HepG2 (cell line): Measurements from ENCODE around the gene MUC15. TPM values are rescaled to one million over a fixed set of nuclear protein-coding genes. Genes with fewer than 3 reads are reported as not detected.

Source experiments
- AGO2 ChIP-seq: fragments of 200-400 bp; formaldehyde crosslinking; optimal IDR thresholded peaks from 2 replicates; pipeline ENCODE3; 2017; ENCODE audit warnings: mild to moderate bottlenecking, low read depth, low read length, moderate library complexity
- ARID4A ChIP-seq: sonication (generic); formaldehyde crosslinking; IDR thresholded peaks from 2 replicates; pipeline ENCODE4 v1.5.0; 2020; ENCODE audit warnings: mild to moderate bottlenecking, missing genetic modification reagents, borderline replicate concordance
- BCLAF1 ChIP-seq: fragments of 450-650 bp; IDR thresholded peaks from 2 replicates; pipeline ENCODE4 v1.6.1; 2017; ENCODE audit warnings: mild to moderate bottlenecking
- ELF4 ChIP-seq: sonication (generic); formaldehyde crosslinking; IDR thresholded peaks from 2 replicates; pipeline ENCODE4 v1.5.0; 2020; ENCODE audit warnings: missing genetic modification reagents, mild to moderate bottlenecking, moderate library complexity, borderline replicate concordance
- GRHL1 ChIP-seq: sonication (generic); formaldehyde crosslinking; conservative IDR thresholded peaks from 2 replicates; pipeline ENCODE4 v1.8.0; 2022; ENCODE audit warnings: missing genetic modification reagents
- REST ChIP-seq, 2 experiments: IDR thresholded peaks; 2 replicates each; pipeline ENCODE4 v1.6.1; 2011 to 2012; ENCODE audit warnings: low read length in 2 of 2, borderline replicate concordance in 1 of 2, low read depth in 1 of 2, mild to moderate bottlenecking in 1 of 2, moderate library complexity in 1 of 2
- ZNF3 ChIP-seq: IDR thresholded peaks from 2 replicates; pipeline ENCODE4 v1.7.0; 2017; ENCODE audit warnings: inconsistent platforms
- ZNF354B ChIP-seq: sonication (generic); formaldehyde crosslinking; IDR thresholded peaks from 2 replicates; pipeline ENCODE4 v1.8.0; 2022; ENCODE audit warnings: mild to moderate bottlenecking, missing genetic modification reagents
- ZNF430 ChIP-seq: sonication (generic); formaldehyde crosslinking; IDR thresholded peaks from 2 replicates; pipeline ENCODE4 v1.9.0; 2021; ENCODE audit warnings: mild to moderate bottlenecking, missing genetic modification reagents
- ZNF563 ChIP-seq: sonication (generic); formaldehyde crosslinking; IDR thresholded peaks from 2 replicates; pipeline ENCODE4 v1.8.0; 2022; ENCODE audit warnings: mild to moderate bottlenecking, moderate library complexity, missing genetic modification reagents
- polyA plus RNA-seq, 8 experiments: library from polyadenylated mRNA; depleted of rRNA in 3 of 8; stranded (reverse) in 7 of 8; unstranded in 1 of 8; fragments of >200 nt; fragmentation: Illumina TruSeq in 4 of 8; extraction: Trizol in 4 of 8; gene quantifications; 2 replicates each; pipeline versions ENCODE4 v1.2.1 to v1.2.3, GENCODE V29; 2011 to 2016; ENCODE audit warnings: low read depth in 4 of 8, missing spikeins in 1 of 8, mixed read lengths in 1 of 8; ENCODE audit not compliant: insufficient read depth in 1 of 8
- total RNA-seq, 5 experiments: library from RNA; depleted of rRNA; stranded (reverse); fragments of >200 nt; fragmentation: Illumina TruSeq; extraction: Trizol; gene quantifications; 2 replicates each; pipeline ENCODE4 v1.2.3, GENCODE V29; 2016; ENCODE audit warnings: low read depth in 1 of 5
- TF ChIP-seq, protein P1 (sequence below): IDR thresholded peaks from 2 replicates; pipeline ENCODE4 v1.6.1; 2018; ENCODE audit warnings: missing genetic modification reagents

MUC15 gene
- total and polyA plus RNA-seq, 2 of the 13 experiments (the other 11 are each of a cell fraction or from before 2014, with no cell fraction given), result 4.5 to 18.0 TPM

GRCh38 chr11:26553182-26553581, 18.9 kb downstream of the MUC15 start (continued):
- TF ChIP-seq BCLAF1 (no peak), ELF4 (CRISPR knock-in tag) (no peak), REST (IDR thresholded peaks at IDR 0.05; ENCODE audit: borderline replicate concordance in 1 of 2, low read depth in 1 of 2, low read length in 2 of 2) (no peak), ZNF354B (CRISPR knock-in tag) (no peak), AGO2 (no peak), ZNF3 (CRISPR knock-in tag) (no peak), ARID4A (no peak), GRHL1 (no peak), ZNF430 (no peak), ZNF563 (no peak)
- TF ChIP-seq, protein P1, sequence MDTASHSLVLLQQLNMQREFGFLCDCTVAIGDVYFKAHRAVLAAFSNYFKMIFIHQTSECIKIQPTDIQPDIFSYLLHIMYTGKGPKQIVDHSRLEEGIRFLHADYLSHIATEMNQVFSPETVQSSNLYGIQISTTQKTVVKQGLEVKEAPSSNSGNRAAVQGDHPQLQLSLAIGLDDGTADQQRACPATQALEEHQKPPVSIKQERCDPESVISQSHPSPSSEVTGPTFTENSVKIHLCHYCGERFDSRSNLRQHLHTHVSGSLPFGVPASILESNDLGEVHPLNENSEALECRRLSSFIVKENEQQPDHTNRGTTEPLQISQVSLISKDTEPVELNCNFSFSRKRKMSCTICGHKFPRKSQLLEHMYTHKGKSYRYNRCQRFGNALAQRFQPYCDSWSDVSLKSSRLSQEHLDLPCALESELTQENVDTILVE, result no peak
